ACC112 (cell line): ENCODE measurements around the gene UIMC1.

ENCODE experiments used
- H2AFZ ChIP-seq: fragments of 200-600 bp; sonication (generic); one replicate; pipeline ENCODE4 v1.6.0; 2017; ENCODE audit warnings: antibody characterized with exemption, low read length; ENCODE audit not compliant: unreplicated experiment
- H3K27ac ChIP-seq: fragments of 200-600 bp; sonication (generic); 2 replicates; pipeline ENCODE4 v1.5.1; 2014; ENCODE audit warnings: low read depth, mild to moderate bottlenecking, antibody characterized with exemption, low read length, moderate library complexity
- H3K27me3 ChIP-seq: fragments of 200-600 bp; sonication (generic); 2 replicates; pipeline ENCODE4 v1.6.1; 2014; ENCODE audit warnings: mild to moderate bottlenecking, antibody characterized with exemption, low read length, moderate library complexity, mixed read lengths; ENCODE audit not compliant: insufficient read depth
- H3K36me3 ChIP-seq: fragments of 200-600 bp; sonication (generic); 2 replicates; pipeline ENCODE4 v1.6.1; 2016; ENCODE audit warnings: mild to moderate bottlenecking, antibody characterized with exemption, low read length, moderate library complexity, mixed read lengths; ENCODE audit not compliant: insufficient read depth
- H3K4me1 ChIP-seq: fragments of 200-600 bp; sonication (generic); one replicate; pipeline ENCODE4 v1.6.1; 2016; ENCODE audit warnings: low read length, mixed read lengths; ENCODE audit not compliant: insufficient read depth, unreplicated experiment, control insufficient read depth
- H3K4me3 ChIP-seq: fragments of 200-600 bp; sonication (generic); 2 replicates; pipeline ENCODE4 v1.5.1; 2014; ENCODE audit warnings: mild to moderate bottlenecking, low read depth, low read length
- H3K79me2 ChIP-seq: fragments of 200-600 bp; sonication (generic); one replicate; pipeline ENCODE4 v1.6.0; 2016; ENCODE audit warnings: low read length; ENCODE audit not compliant: control insufficient read depth, unreplicated experiment, insufficient read depth

Gene UIMC1

GRCh38 chr5:177035976-177036375, 29.4 kb upstream of the UIMC1 start:
- Histone ChIP-seq H3K27me3 (no peaks in the 10 kb centered on the region), H3K79me2 (peaks cover 18% of the 10 kb centered on the region), H3K4me1 (peaks cover 2% of the 10 kb centered on the region), H2AFZ (no peak overlapping the region), H3K27ac (no peak overlapping the region), H3K36me3 (peaks cover 3% of the 10 kb centered on the region; the same call in 1 of the 2 replicates), H3K4me3 (no peak overlapping the region)

DNA sequence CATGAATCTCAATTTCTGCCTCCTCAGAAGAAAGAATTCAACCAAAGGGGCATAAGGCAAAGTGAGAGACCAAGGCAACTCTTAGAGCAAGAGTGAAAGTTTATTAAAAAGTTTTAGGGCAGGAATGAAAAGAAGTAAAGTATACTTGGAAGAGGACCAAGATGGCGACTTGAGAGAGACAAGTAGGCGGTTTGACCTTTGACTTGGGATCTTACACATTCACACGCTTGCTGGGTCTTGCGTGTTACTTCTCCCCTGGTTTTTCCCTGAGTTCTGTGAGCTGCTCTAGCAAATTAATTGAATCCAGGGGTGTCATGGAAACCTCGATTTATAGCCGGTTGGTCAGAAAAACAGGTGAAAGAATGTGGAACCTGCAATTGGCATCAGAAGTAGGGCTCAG, 22.9 kb upstream of the UIMC1 start:
- Histone ChIP-seq H3K27me3 (no peaks in the 10 kb centered on the region), H3K27ac (no peak overlapping the region), H3K79me2 (peaks cover 21% of the 10 kb centered on the region), H2AFZ (no peak overlapping the region), H3K4me1 (peaks cover 11% of the 10 kb centered on the region), H3K4me3 (no peak overlapping the region), H3K36me3 (peaks cover 4% of the 10 kb centered on the region; the same call in 1 of the 2 replicates)

DNA sequence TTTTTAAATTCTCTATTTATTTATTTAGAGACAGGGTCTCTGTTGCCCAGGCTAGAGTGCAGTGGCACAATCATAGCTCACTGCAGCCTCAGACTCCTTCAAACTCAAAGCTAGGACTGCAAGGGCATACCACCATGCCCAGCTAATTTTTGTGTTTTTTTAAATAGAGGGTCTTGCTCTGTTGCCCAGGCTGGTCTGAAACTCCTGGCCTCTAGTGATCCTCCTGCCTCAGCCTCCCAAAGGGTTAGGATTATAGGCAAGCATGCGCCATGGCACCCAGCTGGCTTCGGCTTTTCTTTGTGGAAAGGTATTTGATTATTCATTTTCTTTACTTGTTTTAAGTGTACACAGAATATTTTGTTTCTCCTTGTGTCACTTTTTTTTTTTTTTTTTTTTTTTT, 21.1 kb upstream of the UIMC1 start:
- Histone ChIP-seq H2AFZ (no peak overlapping the region), H3K4me3 (no peak overlapping the region), H3K27ac (no peak overlapping the region), H3K27me3 (no peaks in the 10 kb centered on the region), H3K4me1 (peaks cover 17% of the 10 kb centered on the region), H3K36me3 (peaks cover 4% of the 10 kb centered on the region; the same call in 1 of the 2 replicates), H3K79me2 (peaks cover 34% of the 10 kb centered on the region)

DNA sequence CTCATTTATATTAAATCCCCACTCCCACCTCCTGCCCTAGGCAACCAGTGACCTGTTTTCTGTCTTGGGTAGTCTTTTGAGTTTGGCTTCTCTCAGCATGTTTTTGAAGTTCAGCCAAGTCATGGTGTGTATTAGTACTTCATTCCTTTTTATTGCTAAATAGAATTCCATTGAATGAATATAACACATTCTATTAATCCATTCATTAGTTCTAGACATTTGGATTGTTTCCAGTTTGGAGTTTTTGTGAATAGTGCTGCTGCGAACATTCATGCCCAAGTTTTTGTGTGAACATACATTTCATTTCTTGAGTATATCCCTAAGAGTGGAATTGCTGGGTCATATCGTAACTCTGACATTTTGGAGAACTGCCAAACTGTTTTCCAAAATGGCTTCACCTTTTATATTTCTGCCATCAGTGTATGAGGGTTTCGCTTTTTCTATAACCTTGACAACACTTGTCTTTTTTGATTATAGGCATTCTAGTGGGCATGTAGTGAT, 18.6 kb upstream of the UIMC1 start:
- H3K36me3 ChIP-seq = peaks cover 4% of the 10 kb centered on the region; the same call in 1 of the 2 replicates
- H3K4me1 ChIP-seq = peaks cover 29% of the 10 kb centered on the region
- no peaks in the 10 kb centered on the region for H3K27me3 ChIP-seq
- H2AFZ ChIP-seq = no peak overlapping the region
- H3K79me2 ChIP-seq = peaks cover 48% of the 10 kb centered on the region
- H3K4me3 ChIP-seq = no peak overlapping the region
- H3K27ac ChIP-seq = no peak overlapping the region

DNA sequence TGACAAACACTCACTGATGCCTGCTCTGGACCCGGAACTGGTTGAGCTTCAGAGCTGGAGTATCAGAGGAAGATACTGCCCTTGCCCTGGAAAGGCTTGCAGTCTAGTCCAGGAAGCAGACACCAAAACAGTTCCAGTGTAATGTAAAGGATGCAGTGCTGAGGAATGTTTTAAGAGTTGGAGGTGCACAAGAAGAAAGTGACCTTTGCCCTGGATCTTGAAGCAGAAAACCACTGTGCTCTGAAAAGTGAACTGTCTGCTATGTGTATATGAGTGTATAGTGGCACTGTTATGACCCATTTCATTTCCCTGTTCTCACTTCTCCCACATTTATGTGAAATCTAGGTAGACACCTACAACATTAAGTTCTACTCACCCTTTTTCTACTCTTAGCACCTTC, 18.0 kb upstream of the UIMC1 start:
- no peaks in the 10 kb centered on the region for H3K27me3 ChIP-seq
- peaks cover 4% of the 10 kb centered on the region; the same call in 1 of the 2 replicates for H3K36me3 ChIP-seq
- H3K4me1 ChIP-seq = peaks cover 29% of the 10 kb centered on the region
- H3K27ac ChIP-seq = no peak overlapping the region
- peaks cover 48% of the 10 kb centered on the region for H3K79me2 ChIP-seq
- no peak overlapping the region for H2AFZ ChIP-seq
- no peak overlapping the region for H3K4me3 ChIP-seq

DNA sequence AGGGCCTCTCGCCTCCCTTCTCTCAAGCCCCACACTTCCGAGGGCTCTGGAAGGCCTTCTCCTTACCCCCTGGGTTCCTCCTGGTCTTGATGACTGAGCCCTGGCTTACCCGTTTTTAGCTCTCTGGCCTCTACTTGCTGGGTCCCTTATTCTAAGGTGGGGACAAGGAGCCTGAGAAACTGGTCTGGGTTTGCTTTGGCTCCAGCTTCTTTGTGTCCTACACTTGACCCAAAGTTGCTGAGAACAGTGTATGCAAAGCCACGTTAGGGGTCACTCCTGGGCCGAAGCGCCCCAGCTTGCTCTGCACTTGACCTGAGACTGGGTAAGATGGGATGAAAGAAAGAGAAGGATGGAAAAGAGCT, 16.7 kb upstream of the UIMC1 start:
- Histone ChIP-seq H3K27ac (peak overlapping the region; percentile 47; the same call in 1 of the 2 replicates), H3K4me1 (peaks cover 29% of the 10 kb centered on the region), H2AFZ (peak overlapping the region; percentile 99), H3K4me3 (peak overlapping the region; percentile 98), H3K27me3 (no peaks in the 10 kb centered on the region), H3K79me2 (peaks cover 43% of the 10 kb centered on the region), H3K36me3 (peaks cover 4% of the 10 kb centered on the region; the same call in 1 of the 2 replicates)

GRCh38 chr5:177022386-177023302, 16.1 kb upstream of the UIMC1 start, which contains the start of gene ZNF346:
Gene ZNF346, plus strand, starts transcription at chr5:177022696. Its CDS starts 43 bp downstream, at chr5:177022739.
- Histone ChIP-seq H3K79me2 (peaks cover 43% of the 10 kb centered on the region), H3K4me1 (peaks cover 29% of the 10 kb centered on the region)

DNA sequence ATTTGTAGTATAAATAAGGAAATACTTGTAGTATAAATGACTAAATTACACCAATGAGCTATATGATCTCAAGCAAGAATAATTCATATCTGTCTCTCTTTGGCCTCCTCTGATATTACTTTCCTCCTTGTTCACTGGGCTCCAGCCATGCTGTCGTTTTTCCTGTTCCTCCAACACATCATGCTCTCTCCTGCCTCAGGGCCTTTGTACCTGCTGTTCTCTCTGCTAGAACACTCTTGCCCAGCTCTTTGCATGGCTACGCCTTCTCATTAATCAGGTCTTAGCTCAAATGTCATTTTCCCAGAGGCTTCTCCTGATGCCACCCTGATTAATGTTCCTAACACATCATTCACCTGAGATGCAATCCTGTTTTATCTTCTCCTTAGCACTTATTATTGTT, 13.5 kb upstream of the UIMC1 start:
- Histone ChIP-seq H3K36me3 (peaks cover 3% of the 10 kb centered on the region; the same call in 1 of the 2 replicates), H3K27ac (no peak overlapping the region), H3K27me3 (no peaks in the 10 kb centered on the region), H3K79me2 (peaks cover 37% of the 10 kb centered on the region), H3K4me3 (no peak overlapping the region), H2AFZ (no peak overlapping the region), H3K4me1 (peaks cover 23% of the 10 kb centered on the region)

More at GRCh38 chr5:177022386-177023302, 16.1 kb upstream of the UIMC1 start, which contains the start of gene ZNF346:
- Histone ChIP-seq H3K36me3 (peaks cover 4% of the 10 kb centered on the region; the same call in 1 of the 2 replicates), H3K27me3 (no peaks in the 10 kb centered on the region), H3K27ac (peak within 1 kb of the TSS; percentile 47), H2AFZ (peak within 1 kb of the TSS; percentile 99), H3K4me3 (peak within 1 kb of the TSS; percentile 98)

DNA sequence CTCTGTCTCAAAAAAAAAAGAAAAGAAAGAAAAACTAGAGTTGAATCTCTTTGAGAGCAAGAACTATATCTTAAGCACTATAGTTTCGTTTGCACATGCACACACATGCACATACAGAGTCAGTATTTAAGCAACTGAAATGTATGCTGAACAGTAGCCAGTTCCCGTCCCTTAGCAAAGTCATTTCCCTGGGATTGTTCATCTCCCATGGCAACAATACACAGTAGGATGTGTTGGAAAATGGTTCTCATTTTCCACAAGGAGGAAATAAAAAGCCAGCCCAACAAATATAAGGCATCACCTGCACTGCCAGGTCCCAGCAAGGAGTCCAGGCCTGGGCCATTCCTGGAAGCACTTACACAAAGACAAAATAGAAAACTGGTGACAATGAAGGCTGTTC, 11.8 kb upstream of the UIMC1 start:
- Histone ChIP-seq H3K27ac (no peak overlapping the region), H3K79me2 (peaks cover 25% of the 10 kb centered on the region), H3K4me1 (peaks cover 17% of the 10 kb centered on the region), H3K4me3 (no peak overlapping the region), H2AFZ (no peak overlapping the region), H3K27me3 (no peaks in the 10 kb centered on the region), H3K36me3 (no peaks in the 10 kb centered on the region)

GRCh38 chr5:177015156-177015555, 8.6 kb upstream of the UIMC1 start:
- no peak overlapping the region for H3K27ac ChIP-seq
- no peaks in the 10 kb centered on the region for H3K36me3 ChIP-seq
- no peaks in the 10 kb centered on the region for H3K79me2 ChIP-seq
- H3K4me1 ChIP-seq = peaks cover 5% of the 10 kb centered on the region
- no peak overlapping the region for H3K4me3 ChIP-seq
- no peak overlapping the region for H2AFZ ChIP-seq
- H3K27me3 ChIP-seq = no peaks in the 10 kb centered on the region
